GM18499 (cell line): ENCODE data around the gene WDR64.

ENCODE experiments used
- ATAC-seq: cut with Tn5 transposase; IDR thresholded peaks from one replicate; pipeline ENCODE4 v1.9.1; 2021; ENCODE audit warnings: moderate number of reproducible peaks; ENCODE audit not compliant: insufficient read depth, unreplicated experiment

WDR64 gene

DNA sequence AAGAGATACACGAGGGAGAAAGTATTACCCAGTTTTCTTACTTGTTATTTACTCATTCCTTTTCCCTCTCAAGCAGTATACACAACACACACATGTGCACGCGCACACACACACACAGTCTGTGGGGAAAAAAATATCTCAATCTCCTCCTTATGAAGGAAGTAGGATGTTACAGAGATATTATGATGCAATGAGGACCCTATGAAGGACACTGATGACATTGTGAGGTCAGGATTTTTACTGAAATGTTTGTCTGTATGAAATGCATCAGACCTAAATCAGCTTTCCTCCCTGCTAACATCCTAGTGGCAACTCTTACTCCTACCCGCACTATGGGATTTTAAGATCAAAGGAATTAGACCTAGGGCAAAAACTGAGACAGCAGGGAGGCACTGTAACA lies at the start of gene WDR64:
Gene WDR64, plus strand, starts transcription at position 270 of the 400 bp plus-strand sequence. CDS start 204 bp downstream, outside the sequence.
- ATAC-seq: no peak

DNA sequence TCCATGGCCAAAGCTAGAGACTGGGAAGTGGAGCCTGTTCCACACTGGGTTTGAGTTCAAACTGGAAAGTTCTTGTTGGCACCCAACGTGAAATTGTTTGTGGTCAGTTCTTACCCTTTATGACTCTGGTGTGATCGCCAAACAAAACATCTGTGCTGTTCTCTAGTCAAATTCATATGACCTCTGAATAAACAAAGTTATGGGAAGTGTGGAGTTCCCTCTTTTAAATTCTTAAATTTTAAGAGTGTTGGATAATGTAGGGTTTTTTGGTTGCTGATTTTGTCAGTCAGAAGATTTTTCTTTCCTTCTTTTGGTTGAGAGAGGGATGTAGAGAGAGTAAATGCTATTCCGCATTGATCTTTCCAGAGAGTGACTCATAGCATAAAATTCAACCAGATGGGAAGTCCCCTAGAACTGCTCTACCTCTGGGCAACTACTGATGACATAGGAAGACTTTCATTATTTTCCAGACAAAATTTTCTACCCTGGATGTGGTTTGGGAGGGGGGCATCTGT lies 48.3 kb upstream of the WDR64 start:
- no peak for ATAC-seq

DNA sequence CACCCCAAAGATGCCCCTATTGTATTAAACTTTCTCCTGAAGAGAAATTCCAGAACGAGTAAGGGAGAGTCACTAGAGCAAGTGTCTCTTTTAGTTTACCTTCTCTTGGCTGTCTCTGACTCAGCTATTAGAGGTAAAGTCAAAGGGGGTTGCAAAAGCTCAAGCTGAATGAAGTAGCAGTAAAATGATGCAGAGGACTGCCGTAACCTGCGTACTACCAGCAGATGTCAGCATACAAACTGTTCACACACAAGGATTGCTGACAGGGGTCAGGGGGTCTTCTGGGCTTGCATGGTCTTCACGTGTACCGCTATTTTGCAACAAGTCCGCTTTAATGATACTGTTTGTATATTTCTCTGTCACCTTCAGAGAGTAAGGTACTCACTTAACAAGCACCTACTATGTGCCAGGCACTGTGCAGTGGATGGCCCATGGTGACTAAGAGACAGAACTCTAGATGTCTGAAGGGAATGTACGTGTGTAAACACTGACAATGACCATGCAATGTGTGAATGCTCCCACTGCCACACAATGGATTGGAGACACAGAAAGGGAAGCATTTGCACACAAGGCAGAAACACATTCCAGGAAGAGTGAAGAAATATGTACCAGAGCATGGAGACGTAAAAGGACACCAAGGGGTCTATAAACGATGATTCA lies 46.8 kb upstream of the WDR64 start:
- ATAC-seq: no peak

DNA sequence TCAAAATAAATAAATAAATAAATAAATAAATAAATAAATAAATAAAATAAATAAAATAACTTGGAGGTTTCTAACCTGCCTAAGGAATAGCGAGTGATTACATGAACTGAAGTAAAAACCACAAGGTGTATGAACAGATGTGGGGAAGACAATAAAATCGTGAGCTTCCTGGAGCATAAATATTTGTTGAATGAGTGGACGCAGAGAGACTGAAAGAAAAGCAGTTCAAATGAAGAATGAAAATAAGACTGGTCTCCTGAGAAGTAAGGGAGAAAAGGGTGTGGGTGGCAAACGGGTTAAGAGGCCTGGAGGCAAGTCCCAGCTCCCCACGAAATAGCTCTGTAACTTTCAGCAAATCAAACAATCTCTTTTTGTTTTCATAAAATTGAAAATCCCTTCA lies 45.5 kb upstream of the WDR64 start:
- ATAC-seq: no peak

- ATAC-seq: no peak
Observed at GRCh38 chr1:241607497-241607896, 44.6 kb upstream of the WDR64 start.

DNA sequence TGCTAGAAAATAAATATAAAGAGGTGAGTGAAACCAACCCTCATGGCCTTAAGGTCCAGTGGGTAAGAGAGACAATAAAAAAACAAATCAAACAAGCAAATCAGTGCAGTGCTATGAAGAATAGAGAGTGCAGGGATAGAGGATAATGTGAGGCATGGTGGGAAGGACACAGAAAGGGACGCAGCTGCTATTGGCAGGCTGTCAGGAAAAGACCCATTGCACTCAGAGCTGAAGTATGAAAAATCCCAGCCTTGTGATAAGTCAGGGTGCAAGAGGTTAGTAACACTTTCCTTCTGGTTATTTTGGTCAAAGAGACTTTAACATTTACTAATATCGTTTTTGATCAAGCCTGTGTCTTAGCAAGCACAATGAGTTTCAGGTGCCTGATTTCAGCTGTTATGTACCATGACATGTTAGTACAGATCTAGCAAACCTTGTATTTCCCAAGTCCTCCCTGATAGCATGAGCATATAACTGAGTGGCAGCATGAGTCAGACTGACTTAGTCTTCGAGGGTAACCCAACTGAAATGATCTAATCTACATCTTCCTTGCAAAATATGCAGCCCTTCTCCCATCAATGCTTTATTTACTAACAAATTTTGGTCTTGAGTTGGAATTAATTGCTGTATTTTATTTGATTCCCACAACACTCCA lies 43.6 kb upstream of the WDR64 start:
- ATAC-seq: no peak

GRCh38 chr1:241610056-241610815 lies 41.8 kb upstream of the WDR64 start:
- ATAC-seq: no peak

DNA sequence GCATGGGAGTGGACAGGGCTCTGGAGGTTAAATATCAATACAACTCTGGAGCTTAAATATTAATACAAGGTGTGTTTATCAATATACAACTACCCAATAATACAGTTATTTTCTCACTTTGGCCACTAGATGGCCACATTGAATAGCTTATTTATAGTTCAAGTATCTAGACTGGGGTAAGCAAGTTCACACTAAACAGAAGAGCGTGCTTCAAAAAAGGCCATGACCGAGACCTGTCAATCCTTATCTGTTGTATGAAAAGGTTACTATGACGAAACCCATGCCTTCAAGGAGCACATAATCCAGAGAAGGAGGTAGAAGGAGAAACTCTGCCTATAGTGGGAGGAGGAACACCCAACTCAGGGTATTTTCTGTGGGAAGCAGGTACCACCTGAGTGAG lies 41.0 kb upstream of the WDR64 start:
- ATAC-seq: peak; percentile 95

DNA sequence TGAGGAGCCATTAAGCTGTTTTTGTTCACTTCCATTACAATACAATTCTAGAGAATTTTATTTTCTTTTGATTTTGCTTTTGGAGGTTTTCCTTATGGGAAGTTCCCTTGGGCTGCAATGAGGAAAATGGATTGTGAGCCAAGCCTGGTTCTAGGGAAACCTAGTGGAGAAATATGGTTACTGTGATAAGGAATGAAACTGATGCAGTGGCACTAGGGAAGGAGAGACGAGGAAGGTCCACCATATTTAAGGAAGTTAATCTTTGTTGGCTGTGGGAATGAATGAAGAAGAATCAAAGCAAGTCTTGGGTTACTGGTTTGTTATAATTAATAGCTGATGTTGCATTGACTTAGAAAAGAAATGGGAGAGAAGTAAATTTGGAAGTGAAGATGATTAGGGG lies 40.3 kb upstream of the WDR64 start:
- ATAC-seq: no peak

DNA sequence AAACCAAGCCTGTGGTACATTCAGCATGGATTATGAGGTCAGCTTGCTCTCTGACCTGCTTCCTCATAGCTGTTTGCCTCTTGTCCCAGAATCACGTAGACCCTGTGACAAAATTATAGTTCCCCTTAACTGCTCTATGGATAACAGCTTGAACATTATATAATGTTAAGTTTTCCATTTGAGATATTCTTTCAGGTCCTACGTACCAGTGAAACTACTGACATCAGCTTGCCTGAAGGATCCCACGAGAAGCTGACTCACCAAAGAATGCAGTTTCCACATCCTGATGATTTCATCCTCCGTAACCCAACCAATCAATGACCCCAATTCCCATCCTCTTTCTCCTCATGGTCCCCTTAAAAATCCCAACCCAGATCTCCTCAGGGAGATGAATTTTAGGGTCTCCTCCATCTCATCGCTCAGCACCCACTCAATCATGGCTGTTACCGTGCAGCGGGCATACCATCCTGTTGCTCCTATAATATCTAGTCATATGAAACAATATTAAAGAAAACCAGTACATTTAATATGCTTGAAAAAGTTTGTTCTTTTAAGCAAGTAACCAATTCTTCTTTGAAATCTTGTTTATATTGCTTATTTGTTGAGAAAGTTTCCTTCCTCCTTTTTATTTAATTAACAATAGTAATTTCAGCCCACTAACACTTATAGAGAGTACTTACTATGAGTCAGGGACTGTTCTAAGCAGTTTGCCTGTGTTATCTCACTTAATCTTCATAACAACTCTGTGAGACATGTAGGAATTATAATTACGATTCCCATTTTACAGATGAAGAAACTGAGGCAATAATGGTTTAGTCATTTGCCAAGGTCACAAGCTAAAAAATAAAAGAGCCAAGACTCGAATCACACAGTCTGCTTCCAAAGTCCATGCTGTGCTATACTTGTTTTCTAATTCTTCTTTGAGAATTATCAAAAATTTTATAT lies 39.3 kb upstream of the WDR64 start:
- ATAC-seq: no peak

- no peak for ATAC-seq
Observed at GRCh38 chr1:241614144-241614543, 37.9 kb upstream of the WDR64 start.

- no peak for ATAC-seq
Observed at GRCh38 chr1:241614572-241614971, 37.5 kb upstream of the WDR64 start.

- no peak for ATAC-seq
Observed at GRCh38 chr1:241615043-241615974, 36.8 kb upstream of the WDR64 start.

GRCh38 chr1:241617426-241617825 lies 34.7 kb upstream of the WDR64 start:
- ATAC-seq: no peak

- ATAC-seq: no peak
Observed at GRCh38 chr1:241622669-241623068, 29.4 kb upstream of the WDR64 start.

DNA sequence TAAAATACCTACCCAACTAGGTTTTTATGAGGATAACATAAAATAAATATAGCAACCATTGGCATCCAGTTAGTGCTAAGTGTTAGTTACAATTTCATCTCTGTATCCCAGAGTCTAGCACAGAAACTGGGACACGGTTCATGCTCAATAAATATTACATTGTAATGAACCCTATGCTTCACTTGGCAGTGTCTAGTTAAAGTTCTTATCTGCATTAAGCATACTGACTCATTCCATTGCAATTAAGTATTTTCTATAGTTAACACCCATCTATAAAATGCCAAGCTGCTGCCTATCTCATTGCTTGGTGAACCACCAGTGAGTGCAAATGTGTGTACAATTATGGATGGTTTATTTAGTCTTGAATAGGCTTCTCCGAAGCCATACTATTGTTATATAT lies 27.1 kb upstream of the WDR64 start:
- ATAC-seq: no peak

DNA sequence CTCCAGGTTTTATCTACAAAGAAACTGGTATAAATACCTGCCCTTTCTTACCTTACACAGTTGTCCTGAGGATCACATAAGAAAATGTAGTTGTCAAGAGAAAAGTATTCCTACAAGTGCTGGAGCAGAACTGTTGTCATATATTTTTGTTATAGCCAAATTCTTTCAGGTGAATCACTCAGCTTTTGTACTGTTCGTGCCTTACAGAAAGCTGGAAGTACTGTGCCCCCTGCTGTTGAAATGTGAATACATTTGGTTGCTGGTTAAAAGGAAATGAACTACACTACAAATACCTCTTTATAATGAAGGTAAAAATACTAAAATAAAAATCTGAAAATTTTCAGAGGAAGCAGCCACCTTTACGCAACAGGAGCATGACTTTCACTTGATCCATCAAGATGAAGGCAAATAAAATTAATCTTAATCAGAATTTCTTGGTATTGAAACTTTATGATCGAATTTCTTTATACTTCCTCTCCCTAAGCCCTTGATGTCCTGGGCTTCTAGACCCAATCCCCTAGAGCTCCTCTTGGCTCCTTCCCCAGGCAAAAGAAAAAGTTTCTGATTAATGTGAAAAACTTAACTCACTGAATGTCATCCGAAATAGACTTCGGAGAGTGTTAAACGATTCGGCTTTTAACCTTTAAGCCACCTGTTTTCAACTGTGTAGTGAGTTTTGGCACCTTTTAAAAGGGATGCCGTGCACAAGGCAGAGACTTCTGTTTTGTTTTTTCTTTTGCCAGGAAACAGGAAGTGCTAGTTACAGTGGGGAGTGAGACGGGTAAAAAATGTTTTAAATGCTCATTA lies 24.4 kb upstream of the WDR64 start:
- ATAC-seq: peak; percentile 51

- no peak for ATAC-seq
Observed at GRCh38 chr1:241630005-241630404, 22.1 kb upstream of the WDR64 start.
